GM10266 (cell line): ENCODE results near the gene CLEC16A.
A peak's percentile ranks its signal among the peaks of the same experiment; 100 is the strongest.

Experiments used
- DNase-seq: peaks from one replicate; pipeline ENCODE4 v3.0.0; 2012; ENCODE audit errors: extremely low spot score
- CTCF ChIP-seq: IDR thresholded peaks from 2 replicates; pipeline ENCODE4 v1.5.1; 2012; ENCODE audit warnings: mild to moderate bottlenecking, low read depth; ENCODE audit not compliant: control insufficient read depth, insufficient read depth; ENCODE audit errors: missing control alignments

The CLEC16A gene

GRCh38 chr16:10954903-10955302 lies 10.5 kb downstream of the CLEC16A start:
- DNase-seq, result no peak
- TF ChIP-seq CTCF, result no peak

GRCh38 chr16:10957771-10958482 lies 13.6 kb downstream of the CLEC16A start:
- no peak for DNase-seq
- TF ChIP-seq CTCF, result no peak

- no peak for TF ChIP-seq CTCF
- no peak for DNase-seq
Observed at GRCh38 chr16:10959161-10959560, 14.8 kb downstream of the CLEC16A start.

GRCh38 chr16:10961231-10961630 lies 16.9 kb downstream of the CLEC16A start:
- no peak for DNase-seq
- TF ChIP-seq CTCF, result no peak

GRCh38 chr16:10964039-10964890 lies 19.9 kb downstream of the CLEC16A start:
- peak; percentile 94 for TF ChIP-seq CTCF
- DNase-seq, result peak; percentile 63

GRCh38 chr16:10964891-10965326 lies 20.5 kb downstream of the CLEC16A start:
- no peak for TF ChIP-seq CTCF
- peak; percentile 56 for DNase-seq
